Activated CD4-positive, CD25-positive, alpha-beta regulatory T cell treated with anti-CD3 and anti-CD28 coated beads, Interleukin-2, amount 50 U/mL, for 24 hours (primary cell): ENCODE data around the gene SLIT3.
"Not testable (repeated sequence)": the region's sequence is repeated elsewhere in the genome, so short reads cannot be mapped to it uniquely, and the experiment has no call there.

Source experiments
- ATAC-seq, 2 donors: fragments of 150-1000 bp; cut with Tn5 transposase; one replicate each; pipeline ENCODE4 v1.10.0; 2021; ENCODE audit warnings: mild to moderate bottlenecking in 1 of 2, moderate library complexity in 1 of 2

SLIT3 gene

DNA sequence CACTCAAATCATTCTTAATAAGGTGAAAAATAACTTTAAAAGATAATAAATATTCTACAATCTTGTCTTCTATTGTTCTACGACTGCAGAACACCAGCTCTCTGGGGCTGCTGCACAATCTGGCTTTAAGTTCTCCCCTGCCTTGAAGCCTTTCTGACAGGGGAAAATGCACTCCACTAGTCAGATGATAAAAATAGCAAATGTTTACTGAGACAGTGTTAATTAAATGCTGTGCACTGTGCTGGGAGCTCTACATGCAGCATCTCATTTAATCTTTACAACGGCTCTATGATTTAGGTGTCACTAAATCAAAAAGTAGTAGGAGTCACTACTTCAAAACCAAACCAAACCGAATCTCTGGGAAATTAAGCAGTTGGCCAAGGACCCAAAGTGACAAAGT lies 132.7 kb downstream of the SLIT3 start:
- no peak for ATAC-seq

DNA sequence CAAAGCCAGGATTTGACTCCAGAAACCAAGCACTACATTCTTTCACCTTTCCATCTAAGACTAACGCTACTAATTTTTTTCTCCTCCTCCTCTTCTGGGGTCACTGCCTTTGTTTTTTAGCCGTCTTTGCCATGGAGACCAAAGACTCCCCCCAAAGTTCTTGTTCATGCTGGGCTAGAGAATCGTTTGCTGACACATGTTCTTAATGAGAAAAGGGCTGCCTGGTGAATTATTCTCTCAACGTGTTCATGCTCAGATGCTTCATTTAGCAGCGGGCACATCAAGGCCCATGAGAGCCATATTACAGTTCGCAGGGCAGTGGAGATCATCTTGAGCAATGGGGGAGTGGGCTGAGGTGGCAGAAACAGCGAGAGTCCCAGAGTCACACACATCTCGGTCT lies 134.9 kb downstream of the SLIT3 start:
- no peak for ATAC-seq

GRCh38 chr5:169165052-169165451 lies 135.9 kb downstream of the SLIT3 start:
- no peak for ATAC-seq

- ATAC-seq = no peak
Observed at GRCh38 chr5:169164481-169164925, 136.4 kb downstream of the SLIT3 start.

DNA sequence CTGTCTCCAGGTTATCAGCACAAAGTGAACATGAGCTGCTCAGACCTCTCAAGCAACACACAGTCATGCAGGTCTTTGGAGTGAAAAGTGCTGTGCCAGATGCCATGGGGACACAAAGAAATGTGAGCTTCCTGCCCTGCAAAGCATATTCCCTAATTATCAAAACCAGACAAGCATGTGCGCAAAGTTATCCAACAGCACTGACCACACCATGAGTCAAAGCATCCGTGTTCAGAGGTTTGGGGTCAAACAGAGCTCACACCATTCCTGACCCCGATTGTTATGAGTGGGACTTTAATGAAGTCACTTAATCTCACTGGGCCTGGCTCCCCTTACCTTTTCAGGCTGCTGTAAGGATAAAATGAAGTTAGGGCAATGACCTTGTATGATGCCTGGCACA lies 138.5 kb downstream of the SLIT3 start:
- no peak for ATAC-seq

DNA sequence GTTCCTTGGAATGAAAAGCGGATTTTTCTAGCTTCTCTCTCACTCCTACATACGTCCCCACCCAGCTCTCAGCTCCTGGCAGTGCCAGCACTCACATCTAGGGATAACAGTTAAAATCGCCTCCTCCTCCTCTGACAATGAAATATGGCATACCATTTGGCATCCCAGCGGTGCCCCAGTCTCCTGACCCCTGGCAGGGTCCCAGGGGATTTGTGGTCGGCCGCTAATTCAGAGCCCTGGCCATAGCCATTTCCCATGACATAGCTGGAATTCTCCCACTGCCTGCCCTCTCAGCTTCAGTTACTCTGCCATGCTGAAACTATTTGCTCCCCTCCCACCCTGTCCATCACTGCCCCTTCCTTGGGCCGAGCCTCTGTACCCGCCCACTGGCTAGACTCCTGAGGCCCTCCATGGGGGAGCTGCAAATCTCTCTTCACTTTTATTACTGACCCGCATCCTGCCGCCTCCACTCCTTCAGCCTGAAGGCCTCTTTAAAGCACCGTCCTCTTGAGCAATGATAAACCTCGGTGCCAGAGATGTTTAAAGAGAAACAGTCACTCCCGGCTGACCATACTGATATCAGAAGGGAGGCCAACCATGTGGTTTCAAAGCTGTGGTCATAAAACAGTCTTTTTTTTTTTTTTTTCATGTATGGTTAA lies 139.8 kb downstream of the SLIT3 start:
- no peak for ATAC-seq

- ATAC-seq = no peak
Observed at GRCh38 chr5:169160405-169160901, 140.5 kb downstream of the SLIT3 start.

GRCh38 chr5:169158764-169159163 lies 142.2 kb downstream of the SLIT3 start:
- ATAC-seq = no peak

GRCh38 chr5:169157064-169157463 lies 143.9 kb downstream of the SLIT3 start:
- ATAC-seq = no peak

DNA sequence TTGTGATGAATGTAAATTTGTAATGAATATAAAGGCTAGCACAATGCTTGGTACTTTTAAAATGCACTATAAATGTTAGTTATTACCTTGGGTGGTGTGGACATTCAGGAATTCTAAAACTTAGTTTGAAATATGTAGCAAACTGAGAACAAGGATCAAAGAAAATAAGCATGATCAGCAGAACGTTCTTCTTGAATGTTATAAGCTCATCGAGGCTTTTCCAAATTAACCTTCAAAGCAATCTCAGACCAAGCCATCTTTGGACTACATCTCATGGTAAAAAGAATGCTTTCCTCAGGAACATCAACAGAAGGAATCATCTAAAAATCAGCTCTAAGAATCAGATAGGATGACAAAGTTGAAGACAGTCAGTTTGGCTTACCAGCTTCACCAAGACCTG lies 146.3 kb downstream of the SLIT3 start:
- ATAC-seq = no peak

- no peak for ATAC-seq
Observed at GRCh38 chr5:169153405-169153804, 147.5 kb downstream of the SLIT3 start.

- no peak for ATAC-seq
Observed at GRCh38 chr5:169152946-169153345, 148.0 kb downstream of the SLIT3 start.

DNA sequence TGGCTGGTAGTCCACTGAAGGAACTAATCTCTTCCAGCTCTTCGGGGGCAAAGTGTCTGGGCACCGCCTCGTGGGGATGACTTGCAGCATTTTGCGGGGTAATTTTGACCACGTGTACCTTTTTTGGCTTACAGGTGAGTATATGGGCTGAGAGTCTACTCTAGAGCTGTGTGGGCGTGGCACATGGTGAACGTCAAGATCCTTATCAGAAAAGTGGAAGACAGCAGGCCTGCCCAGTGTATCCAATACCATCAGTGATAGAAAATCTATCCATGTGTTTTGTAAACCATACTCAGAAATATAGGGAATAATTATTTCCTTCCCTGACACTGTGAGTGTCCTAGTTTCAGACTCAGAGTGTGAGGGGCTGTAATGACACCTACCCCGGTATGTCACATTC lies 148.5 kb downstream of the SLIT3 start:
- ATAC-seq = no peak

- no peak for ATAC-seq
Observed at GRCh38 chr5:169151051-169151805, 149.7 kb downstream of the SLIT3 start.

- ATAC-seq = no peak
Observed at GRCh38 chr5:169150108-169150507, 150.8 kb downstream of the SLIT3 start.

GRCh38 chr5:169149317-169149716 lies 151.6 kb downstream of the SLIT3 start:
- no peak for ATAC-seq

GRCh38 chr5:169148138-169148740 lies 152.7 kb downstream of the SLIT3 start:
- ATAC-seq = no peak

GRCh38 chr5:169147534-169147933 lies 153.4 kb downstream of the SLIT3 start:
- ATAC-seq = no peak

GRCh38 chr5:169146158-169146557 lies 154.8 kb downstream of the SLIT3 start:
- no peak for ATAC-seq

GRCh38 chr5:169142264-169142970 lies 158.5 kb downstream of the SLIT3 start:
- ATAC-seq = no peak

DNA sequence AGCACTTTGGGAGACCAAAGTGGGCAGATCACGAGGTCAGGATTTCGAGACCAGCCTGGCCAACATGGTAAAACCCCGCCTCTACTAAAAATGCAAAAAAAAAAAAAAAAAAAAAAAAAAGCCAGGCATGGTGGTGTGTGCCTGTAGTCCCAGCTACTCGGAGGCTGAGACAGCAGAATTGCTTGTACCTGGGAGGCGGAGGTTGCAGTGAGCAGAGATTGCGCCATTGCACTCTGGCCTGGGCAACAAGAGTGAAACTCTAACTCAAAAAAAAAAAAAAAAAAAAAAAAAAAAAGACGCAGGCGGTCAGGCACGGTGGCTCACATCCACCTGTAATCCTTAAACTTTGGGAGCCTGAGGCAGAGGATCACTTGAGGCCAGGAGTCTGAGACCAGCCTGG lies 160.7 kb downstream of the SLIT3 start:
- not testable (repeated sequence) for ATAC-seq

GRCh38 chr5:169139480-169140050 lies 161.4 kb downstream of the SLIT3 start:
- no peak for ATAC-seq

- no peak for ATAC-seq
Observed at GRCh38 chr5:169133531-169133930, 167.4 kb downstream of the SLIT3 start.
